ENCODE measurements around the gene ARID5B. TPM values are rescaled to one million over a fixed set of nuclear protein-coding genes. Genes with fewer than 3 reads are reported as not detected.

Gene ARID5B
- total RNA-seq, 1 donor from 2014 or later = 0.62 TPM

GRCh38 chr10:61897671-61898434, 3.6 kb upstream of the ARID5B start:
- no peak for TF ChIP-seq CTCF (IDR thresholded peaks at IDR 0.05; ENCODE audit: unreplicated experiment)
- peak; percentile 29 for DNase-seq (ENCODE audit: low spot score)
- Mint-ChIP-seq H3K4me3 (ENCODE audit: unreplicated experiment) (peak overlapping the region; percentile 87), H3K4me1 (ENCODE audit: unreplicated experiment) (peaks cover 29% of the 10 kb centered on the region), H3K36me3 (ENCODE audit: low read depth, unreplicated experiment) (no peaks in the 10 kb centered on the region), H3K9me3 (ENCODE audit: unreplicated experiment) (no peaks in the 10 kb centered on the region), H3K27me3 (ENCODE audit: unreplicated experiment) (peaks cover 1% of the 10 kb centered on the region), H3K27ac (ENCODE audit: unreplicated experiment) (no peak overlapping the region)

- Mint-ChIP-seq H3K36me3 (ENCODE audit: low read depth, unreplicated experiment) (no peaks in the 10 kb centered on the region), H3K27ac (ENCODE audit: unreplicated experiment) (no peak overlapping the region), H3K27me3 (ENCODE audit: unreplicated experiment) (peaks cover 1% of the 10 kb centered on the region), H3K4me1 (ENCODE audit: unreplicated experiment) (peaks cover 29% of the 10 kb centered on the region), H3K9me3 (ENCODE audit: unreplicated experiment) (no peaks in the 10 kb centered on the region), H3K4me3 (ENCODE audit: unreplicated experiment) (no peak overlapping the region)
- TF ChIP-seq CTCF (IDR thresholded peaks at IDR 0.05; ENCODE audit: unreplicated experiment) = no peak
- no peak for DNase-seq (ENCODE audit: low spot score)
These were observed 3.1 kb upstream of the ARID5B start for GRCh38 chr10:61898435-61898778.

GRCh38 chr10:61899069-61899531, 2.4 kb upstream of the ARID5B start:
- H3K4me3 Mint-ChIP-seq (ENCODE audit: unreplicated experiment) = no peak overlapping the region
- no peak for DNase-seq (ENCODE audit: low spot score)
- no peaks in the 10 kb centered on the region for H3K36me3 Mint-ChIP-seq (ENCODE audit: low read depth, unreplicated experiment)
- peaks cover 29% of the 10 kb centered on the region for H3K4me1 Mint-ChIP-seq (ENCODE audit: unreplicated experiment)
- no peak for TF ChIP-seq CTCF (IDR thresholded peaks at IDR 0.05; ENCODE audit: unreplicated experiment)
- H3K9me3 Mint-ChIP-seq (ENCODE audit: unreplicated experiment) = no peaks in the 10 kb centered on the region
- H3K27me3 Mint-ChIP-seq (ENCODE audit: unreplicated experiment) = no peaks in the 10 kb centered on the region
- H3K27ac Mint-ChIP-seq (ENCODE audit: unreplicated experiment) = no peak overlapping the region

- H3K4me1 Mint-ChIP-seq (ENCODE audit: unreplicated experiment) = peaks cover 29% of the 10 kb centered on the region
These were observed 1.9 kb upstream of the ARID5B start for GRCh38 chr10:61899663-61899996.

More at GRCh38 chr10:61899663-61899996, 1.9 kb upstream of the ARID5B start:
- no peaks in the 10 kb centered on the region for H3K9me3 Mint-ChIP-seq (ENCODE audit: unreplicated experiment)
- no peak overlapping the region for H3K27ac Mint-ChIP-seq (ENCODE audit: unreplicated experiment)
- no peaks in the 10 kb centered on the region for H3K27me3 Mint-ChIP-seq (ENCODE audit: unreplicated experiment)
- DNase-seq (ENCODE audit: low spot score) = no peak
- H3K36me3 Mint-ChIP-seq (ENCODE audit: low read depth, unreplicated experiment) = no peaks in the 10 kb centered on the region
- H3K4me3 Mint-ChIP-seq (ENCODE audit: unreplicated experiment) = peak overlapping the region; percentile 95
- TF ChIP-seq CTCF (IDR thresholded peaks at IDR 0.05; ENCODE audit: unreplicated experiment) = no peak

Data from endothelial cell (in vitro differentiated cells).